Liver (tissue), 9 donors: ENCODE results near the gene CD81. TPM values are rescaled to one million over a fixed set of nuclear protein-coding genes. Genes with fewer than 3 reads are reported as not detected.
A peak's percentile ranks its signal among the peaks of the same experiment; 100 is the strongest.

ENCODE experiments used
- DNase-seq: peaks from one replicate; pipeline ENCODE4 v3.0.0-alpha.2; 2017; ENCODE audit warnings: low spot score
- H3K27ac ChIP-seq, 2 donors: one replicate each; pipeline ENCODE4 v1.7.0; 2013; ENCODE audit warnings: inconsistent platforms in 2 of 2, low read length in 2 of 2, control low read depth in 1 of 2, low read depth in 1 of 2, mild to moderate bottlenecking in 1 of 2
- H3K27me3 ChIP-seq, 4 donors: one replicate each; pipeline versions ENCODE4 v1.6.1 to v1.7.0; 2013; ENCODE audit warnings: low read length in 3 of 4, inconsistent platforms in 1 of 4, mild to moderate bottlenecking in 1 of 4, moderate library complexity in 1 of 4; ENCODE audit not compliant: control insufficient read depth in 4 of 4, insufficient read depth in 4 of 4
- H3K36me3 ChIP-seq, 4 donors: one replicate each; pipeline versions ENCODE4 v1.6.1 to v1.7.0; 2013; ENCODE audit warnings: low read length in 3 of 4, mild to moderate bottlenecking in 3 of 4, low read depth in 1 of 4, moderate library complexity in 1 of 4; ENCODE audit not compliant: control insufficient read depth in 4 of 4, insufficient read depth in 3 of 4
- H3K4me1 ChIP-seq, 4 donors: one replicate each; pipeline versions ENCODE4 v1.6.1 to v1.7.0; 2013; ENCODE audit warnings: low read length in 3 of 4, mild to moderate bottlenecking in 3 of 4, moderate library complexity in 1 of 4; ENCODE audit not compliant: control insufficient read depth in 4 of 4, insufficient read depth in 4 of 4
- H3K4me3 ChIP-seq, 3 donors: one replicate each; pipeline versions ENCODE4 v1.6.1 to v1.7.0; 2013; ENCODE audit warnings: low read length in 3 of 3, control low read depth in 1 of 3, low read depth in 1 of 3, mild to moderate bottlenecking in 1 of 3
- H3K9ac ChIP-seq, 2 donors: one replicate each; pipeline ENCODE4 v1.7.0; 2013; ENCODE audit warnings: low read length in 2 of 2, mild to moderate bottlenecking in 2 of 2, moderate library complexity in 2 of 2, control low read depth in 1 of 2, low read depth in 1 of 2
- H3K9me3 ChIP-seq, 4 donors: one replicate each; pipeline versions ENCODE4 v1.6.1 to v1.7.0; 2013; ENCODE audit warnings: low read length in 3 of 4; ENCODE audit not compliant: control insufficient read depth in 4 of 4
- EGR1 ChIP-seq, 2 donors: IDR thresholded peaks; 2 replicates each; pipeline ENCODE4 v1.6.1; 2016 to 2018; ENCODE audit warnings: antibody characterized with exemption in 2 of 2, low read depth in 2 of 2
- FOXA1 ChIP-seq: IDR thresholded peaks from 2 replicates; pipeline ENCODE4 v1.6.1; 2016; ENCODE audit warnings: antibody characterized with exemption
- FOXA2 ChIP-seq: IDR thresholded peaks from 2 replicates; pipeline ENCODE4 v1.6.1; 2016; ENCODE audit warnings: antibody characterized with exemption
- GABPA ChIP-seq, 2 donors: IDR thresholded peaks in 1 of 2; conservative IDR thresholded peaks in 1 of 2; 2 replicates each; pipeline ENCODE4 v1.6.1; 2016; ENCODE audit warnings: antibody characterized with exemption in 2 of 2, mild to moderate bottlenecking in 1 of 2, moderate library complexity in 1 of 2
- HNF4A ChIP-seq, 2 donors: conservative IDR thresholded peaks; 2 replicates each; pipeline ENCODE4 v1.6.1; 2016; ENCODE audit warnings: antibody characterized with exemption in 2 of 2, mild to moderate bottlenecking in 2 of 2
- HNF4G ChIP-seq: IDR thresholded peaks from 2 replicates; pipeline ENCODE4 v1.6.1; 2016; ENCODE audit warnings: antibody characterized with exemption
- JUND ChIP-seq, 2 donors: IDR thresholded peaks; 2 replicates each; pipeline ENCODE4 v1.6.1; 2016; ENCODE audit warnings: antibody characterized with exemption in 2 of 2
- NR2F2 ChIP-seq: IDR thresholded peaks from 2 replicates; pipeline ENCODE4 v1.6.1; 2016; ENCODE audit warnings: antibody characterized with exemption
- RAD21 ChIP-seq, 2 donors: IDR thresholded peaks; 2 replicates each; pipeline ENCODE4 v1.6.1; 2016; ENCODE audit warnings: antibody characterized with exemption in 2 of 2, mild to moderate bottlenecking in 2 of 2
- RXRA ChIP-seq, 2 donors: IDR thresholded peaks; 2 replicates each; pipeline ENCODE4 v1.6.1; 2017 to 2018; ENCODE audit warnings: antibody characterized with exemption in 2 of 2, mild to moderate bottlenecking in 1 of 2
- SP1 ChIP-seq: IDR thresholded peaks from 2 replicates; pipeline ENCODE4 v1.6.1; 2018; ENCODE audit warnings: antibody characterized with exemption, mild to moderate bottlenecking
- TAF1 ChIP-seq: conservative IDR thresholded peaks from 2 replicates; pipeline ENCODE4 v1.6.1; 2016; ENCODE audit warnings: antibody characterized with exemption, mild to moderate bottlenecking
- YY1 ChIP-seq: IDR thresholded peaks from 2 replicates; pipeline ENCODE4 v1.6.1; 2016; ENCODE audit warnings: antibody characterized with exemption, mild to moderate bottlenecking
- WGBS: extraction: QIAGEN DNeasy Blood & Tissue Kit; methylation state at CpG from one replicate; pipeline ENCODE4 v1.1.7; 2013; 5-methylcytosine and 5-hydroxymethylcytosine counted together
- polyA plus RNA-seq, 2 donors: library from polyadenylated mRNA; stranded (reverse) in 1 of 2; unstranded in 1 of 2; fragments of 200-250 nt in 1 of 2; fragments of >200 nt in 1 of 2; fragmentation: Nextera tagmentation in 1 of 2; extraction: Ambion mirVana in 1 of 2; gene quantifications; one replicate each; pipeline versions ENCODE4 v1.2.1 to v1.2.3, GENCODE V29; 2013 to 2015
- total RNA-seq, 2 donors: library from RNA; depleted of rRNA; stranded (reverse); fragments of >200 nt; gene quantifications; one replicate each; pipeline ENCODE4 v1.2.3, GENCODE V29; 2014
- TF ChIP-seq, protein P1 (sequence below): IDR thresholded peaks from 2 replicates; pipeline ENCODE4 v1.6.1; 2016; ENCODE audit warnings: antibody characterized with exemption, mild to moderate bottlenecking
- TF ChIP-seq, protein P2 (sequence below): fragments of 150-350 bp; IDR thresholded peaks from 2 replicates; pipeline ENCODE4 v1.5.1; 2017; ENCODE audit warnings: improper control_type of control experiment, low read depth, low read length; ENCODE audit not compliant: missing input control
- TF ChIP-seq, protein P3 (sequence below): IDR thresholded peaks from 2 replicates; pipeline ENCODE4 v1.6.1; 2016; ENCODE audit warnings: antibody characterized with exemption
- TF ChIP-seq, protein P4 (sequence below): IDR thresholded peaks from 2 replicates; pipeline ENCODE4 v1.6.1; 2016; ENCODE audit warnings: antibody characterized with exemption
- TF ChIP-seq, protein P5 (sequence below): IDR thresholded peaks from 2 replicates; pipeline ENCODE4 v1.6.1; 2016; ENCODE audit warnings: antibody characterized with exemption
- donor health status: healthy.
- donor health status: healthy.
- donor health status: healthy.
- donor health status: healthy.
- donor health status: healthy.

The CD81 gene
- total and polyA plus RNA-seq, 4 donors = 76.9 to 712 (median 164) TPM

DNA sequence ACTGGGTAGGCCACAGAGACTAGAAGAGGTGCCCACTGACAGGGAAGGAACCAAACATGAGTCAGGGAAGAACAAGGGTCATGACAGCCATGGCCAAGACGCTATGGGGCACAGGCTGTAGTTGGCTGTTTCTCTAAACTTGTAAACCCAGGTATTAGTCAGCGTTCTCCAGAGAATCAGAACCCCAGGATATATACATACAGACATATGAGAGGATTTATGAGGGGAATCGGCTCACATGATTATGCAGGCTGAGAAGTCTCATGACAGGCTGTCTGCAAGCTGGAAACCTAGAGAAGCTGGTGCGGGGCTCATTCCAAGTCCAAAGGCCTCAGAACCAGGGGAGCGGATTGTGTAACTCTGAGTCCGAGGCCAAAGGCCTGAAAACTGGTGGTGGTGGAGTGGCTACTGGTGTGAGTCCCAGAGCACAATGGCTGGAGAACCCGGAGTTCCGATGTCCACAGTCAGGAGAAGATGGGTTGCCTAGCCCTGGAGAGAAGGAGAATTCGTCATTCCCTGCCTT lies 29.7 kb upstream of the CD81 start:
- 51% methylated on average over 9 of the region's 9 CpGs for WGBS
- H3K27me3 ChIP-seq = no peaks in the 10 kb centered on the region
- H3K36me3 ChIP-seq = no peaks in the 10 kb centered on the region
- peaks cover 0 to 12% (median 10%) of the 10 kb centered on the region in 4 donors for H3K4me1 ChIP-seq
- H3K27ac ChIP-seq = peak overlapping the region; percentile 48 to 73
- TF ChIP-seq, protein P1, sequence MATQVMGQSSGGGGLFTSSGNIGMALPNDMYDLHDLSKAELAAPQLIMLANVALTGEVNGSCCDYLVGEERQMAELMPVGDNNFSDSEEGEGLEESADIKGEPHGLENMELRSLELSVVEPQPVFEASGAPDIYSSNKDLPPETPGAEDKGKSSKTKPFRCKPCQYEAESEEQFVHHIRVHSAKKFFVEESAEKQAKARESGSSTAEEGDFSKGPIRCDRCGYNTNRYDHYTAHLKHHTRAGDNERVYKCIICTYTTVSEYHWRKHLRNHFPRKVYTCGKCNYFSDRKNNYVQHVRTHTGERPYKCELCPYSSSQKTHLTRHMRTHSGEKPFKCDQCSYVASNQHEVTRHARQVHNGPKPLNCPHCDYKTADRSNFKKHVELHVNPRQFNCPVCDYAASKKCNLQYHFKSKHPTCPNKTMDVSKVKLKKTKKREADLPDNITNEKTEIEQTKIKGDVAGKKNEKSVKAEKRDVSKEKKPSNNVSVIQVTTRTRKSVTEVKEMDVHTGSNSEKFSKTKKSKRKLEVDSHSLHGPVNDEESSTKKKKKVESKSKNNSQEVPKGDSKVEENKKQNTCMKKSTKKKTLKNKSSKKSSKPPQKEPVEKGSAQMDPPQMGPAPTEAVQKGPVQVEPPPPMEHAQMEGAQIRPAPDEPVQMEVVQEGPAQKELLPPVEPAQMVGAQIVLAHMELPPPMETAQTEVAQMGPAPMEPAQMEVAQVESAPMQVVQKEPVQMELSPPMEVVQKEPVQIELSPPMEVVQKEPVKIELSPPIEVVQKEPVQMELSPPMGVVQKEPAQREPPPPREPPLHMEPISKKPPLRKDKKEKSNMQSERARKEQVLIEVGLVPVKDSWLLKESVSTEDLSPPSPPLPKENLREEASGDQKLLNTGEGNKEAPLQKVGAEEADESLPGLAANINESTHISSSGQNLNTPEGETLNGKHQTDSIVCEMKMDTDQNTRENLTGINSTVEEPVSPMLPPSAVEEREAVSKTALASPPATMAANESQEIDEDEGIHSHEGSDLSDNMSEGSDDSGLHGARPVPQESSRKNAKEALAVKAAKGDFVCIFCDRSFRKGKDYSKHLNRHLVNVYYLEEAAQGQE = peak; percentile 56
- TF ChIP-seq HNF4A (conservative IDR thresholded peaks at IDR 0.05) (peak; percentile 91 to 98), GABPA (IDR thresholded peaks at IDR 0.05 in 1 of 2, conservative IDR thresholded peaks at IDR 0.05 in 1 of 2) (peak in 1 of 2 donors; percentile 50), EGR1 (IDR thresholded peaks at IDR 0.05; ENCODE audit: low read depth in 2 of 2) (no peak), TAF1 (no peak), FOXA2 (peak; percentile 16), JUND (IDR thresholded peaks at IDR 0.05) (peak in 1 of 2 donors; percentile 83), SP1 (peak; percentile 71), RXRA (IDR thresholded peaks at IDR 0.05) (peak; percentile 25 to 88), NR2F2 (no peak), YY1 (peak; percentile 79), RAD21 (IDR thresholded peaks at IDR 0.05) (peak; percentile 17 to 55), FOXA1 (peak; percentile 24), HNF4G (peak; percentile 3)
- TF ChIP-seq, protein P2, sequence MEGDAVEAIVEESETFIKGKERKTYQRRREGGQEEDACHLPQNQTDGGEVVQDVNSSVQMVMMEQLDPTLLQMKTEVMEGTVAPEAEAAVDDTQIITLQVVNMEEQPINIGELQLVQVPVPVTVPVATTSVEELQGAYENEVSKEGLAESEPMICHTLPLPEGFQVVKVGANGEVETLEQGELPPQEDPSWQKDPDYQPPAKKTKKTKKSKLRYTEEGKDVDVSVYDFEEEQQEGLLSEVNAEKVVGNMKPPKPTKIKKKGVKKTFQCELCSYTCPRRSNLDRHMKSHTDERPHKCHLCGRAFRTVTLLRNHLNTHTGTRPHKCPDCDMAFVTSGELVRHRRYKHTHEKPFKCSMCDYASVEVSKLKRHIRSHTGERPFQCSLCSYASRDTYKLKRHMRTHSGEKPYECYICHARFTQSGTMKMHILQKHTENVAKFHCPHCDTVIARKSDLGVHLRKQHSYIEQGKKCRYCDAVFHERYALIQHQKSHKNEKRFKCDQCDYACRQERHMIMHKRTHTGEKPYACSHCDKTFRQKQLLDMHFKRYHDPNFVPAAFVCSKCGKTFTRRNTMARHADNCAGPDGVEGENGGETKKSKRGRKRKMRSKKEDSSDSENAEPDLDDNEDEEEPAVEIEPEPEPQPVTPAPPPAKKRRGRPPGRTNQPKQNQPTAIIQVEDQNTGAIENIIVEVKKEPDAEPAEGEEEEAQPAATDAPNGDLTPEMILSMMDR = no peak
- TF ChIP-seq, protein P3, sequence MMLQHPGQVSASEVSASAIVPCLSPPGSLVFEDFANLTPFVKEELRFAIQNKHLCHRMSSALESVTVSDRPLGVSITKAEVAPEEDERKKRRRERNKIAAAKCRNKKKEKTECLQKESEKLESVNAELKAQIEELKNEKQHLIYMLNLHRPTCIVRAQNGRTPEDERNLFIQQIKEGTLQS = no peak
- TF ChIP-seq, protein P4, sequence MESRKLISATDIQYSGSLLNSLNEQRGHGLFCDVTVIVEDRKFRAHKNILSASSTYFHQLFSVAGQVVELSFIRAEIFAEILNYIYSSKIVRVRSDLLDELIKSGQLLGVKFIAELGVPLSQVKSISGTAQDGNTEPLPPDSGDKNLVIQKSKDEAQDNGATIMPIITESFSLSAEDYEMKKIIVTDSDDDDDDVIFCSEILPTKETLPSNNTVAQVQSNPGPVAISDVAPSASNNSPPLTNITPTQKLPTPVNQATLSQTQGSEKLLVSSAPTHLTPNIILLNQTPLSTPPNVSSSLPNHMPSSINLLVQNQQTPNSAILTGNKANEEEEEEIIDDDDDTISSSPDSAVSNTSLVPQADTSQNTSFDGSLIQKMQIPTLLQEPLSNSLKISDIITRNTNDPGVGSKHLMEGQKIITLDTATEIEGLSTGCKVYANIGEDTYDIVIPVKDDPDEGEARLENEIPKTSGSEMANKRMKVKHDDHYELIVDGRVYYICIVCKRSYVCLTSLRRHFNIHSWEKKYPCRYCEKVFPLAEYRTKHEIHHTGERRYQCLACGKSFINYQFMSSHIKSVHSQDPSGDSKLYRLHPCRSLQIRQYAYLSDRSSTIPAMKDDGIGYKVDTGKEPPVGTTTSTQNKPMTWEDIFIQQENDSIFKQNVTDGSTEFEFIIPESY = peak; percentile 72
- TF ChIP-seq, protein P5, sequence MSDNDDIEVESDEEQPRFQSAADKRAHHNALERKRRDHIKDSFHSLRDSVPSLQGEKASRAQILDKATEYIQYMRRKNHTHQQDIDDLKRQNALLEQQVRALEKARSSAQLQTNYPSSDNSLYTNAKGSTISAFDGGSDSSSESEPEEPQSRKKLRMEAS = peak; percentile 64
- H3K4me3 ChIP-seq = peak overlapping the region in 2 of 3 donors; percentile 2 to 8
- H3K9me3 ChIP-seq = no peaks in the 10 kb centered on the region
- DNase-seq = no peak
- no peak overlapping the region for H3K9ac ChIP-seq
